Mesenchymal stem cell (in vitro differentiated cells and primary cell): Measurements from ENCODE around the gene PTPN12.

ENCODE experiments used
- DNase-seq: peaks from one replicate; pipeline ENCODE4 v3.0.0-alpha.2; 2013
- H2AFZ ChIP-seq: one replicate; pipeline ENCODE4 v1.6.1; 2013; ENCODE audit warnings: low read depth, mild to moderate bottlenecking, control low read depth, inconsistent platforms, low read length, moderate library complexity
- H2AK5ac ChIP-seq: 2 replicates; pipeline ENCODE4 v1.6.1; 2013; ENCODE audit warnings: low read length, moderate library complexity, mild to moderate bottlenecking, inconsistent platforms; ENCODE audit not compliant: severe bottlenecking
- H2BK120ac ChIP-seq: one replicate; pipeline ENCODE4 v1.6.1; 2013; ENCODE audit warnings: low read depth, mild to moderate bottlenecking, inconsistent platforms, low read length, moderate library complexity
- H2BK12ac ChIP-seq, 2 experiments: one replicate each; pipeline ENCODE4 v1.6.1; 2013; ENCODE audit warnings: inconsistent platforms in 2 of 2, low read length in 2 of 2, mild to moderate bottlenecking in 2 of 2, moderate library complexity in 2 of 2, control low read depth in 1 of 2
- H2BK15ac ChIP-seq: one replicate; pipeline ENCODE4 v1.6.1; 2013; ENCODE audit warnings: mild to moderate bottlenecking, low read depth, inconsistent platforms; ENCODE audit not compliant: poor library complexity, severe bottlenecking
- H2BK5ac ChIP-seq: 2 replicates; pipeline ENCODE4 v1.6.1; 2013; ENCODE audit warnings: low read depth, mild to moderate bottlenecking, low read length, control low read depth, inconsistent platforms; ENCODE audit not compliant: poor library complexity, severe bottlenecking
- H3K14ac ChIP-seq, 2 experiments: one replicate each; pipeline ENCODE4 v1.6.1; 2013; ENCODE audit warnings: inconsistent platforms in 2 of 2, low read length in 2 of 2, control low read depth in 1 of 2, mild to moderate bottlenecking in 1 of 2, moderate library complexity in 1 of 2
- H3K18ac ChIP-seq, 2 experiments: one replicate each; pipeline ENCODE4 v1.6.1; 2013; ENCODE audit warnings: inconsistent platforms in 2 of 2, low read length in 2 of 2, control low read depth in 1 of 2, low read depth in 1 of 2, mild to moderate bottlenecking in 1 of 2
- H3K23ac ChIP-seq, 2 experiments: one replicate each; pipeline ENCODE4 v1.6.1; 2013; ENCODE audit warnings: inconsistent platforms in 2 of 2, low read length in 2 of 2, mild to moderate bottlenecking in 2 of 2, moderate library complexity in 2 of 2, control low read depth in 1 of 2
- H3K27ac ChIP-seq: 2 replicates; pipeline ENCODE4 v1.5.1; 2013; ENCODE audit warnings: mild to moderate bottlenecking, moderate library complexity, low read length, control low read depth, inconsistent platforms; ENCODE audit not compliant: poor library complexity, severe bottlenecking
- H3K27me3 ChIP-seq, 2 experiments: 2 replicates each; pipeline versions ENCODE4 v1.6.1 to v1.7.0; 2013; ENCODE audit warnings: low read length in 2 of 2, mild to moderate bottlenecking in 2 of 2, moderate library complexity in 2 of 2, control low read depth in 1 of 2, inconsistent platforms in 1 of 2; ENCODE audit not compliant: control insufficient read depth in 1 of 2, insufficient read depth in 1 of 2
- H3K36me3 ChIP-seq, 2 experiments: 2 replicates each; pipeline versions ENCODE4 v1.6.1 to v1.7.0; 2013; ENCODE audit warnings: low read length in 2 of 2, control low read depth in 1 of 2, inconsistent platforms in 1 of 2, low read depth in 1 of 2, mild to moderate bottlenecking in 1 of 2; ENCODE audit not compliant: insufficient read depth in 2 of 2, control insufficient read depth in 1 of 2
- H3K4ac ChIP-seq, 2 experiments: one replicate each; pipeline ENCODE4 v1.6.1; 2013; ENCODE audit warnings: inconsistent platforms in 2 of 2, low read length in 2 of 2, mild to moderate bottlenecking in 2 of 2, moderate library complexity in 2 of 2, control low read depth in 1 of 2, low read depth in 1 of 2
- H3K4me1 ChIP-seq: 2 replicates; pipeline ENCODE4 v1.6.1; 2013; ENCODE audit warnings: low read depth, low read length, control low read depth; ENCODE audit not compliant: control insufficient read depth, insufficient read depth
- H3K4me2 ChIP-seq: 2 replicates; pipeline ENCODE4 v1.6.1; 2013; ENCODE audit warnings: low read length, mild to moderate bottlenecking, inconsistent platforms; ENCODE audit not compliant: poor library complexity, severe bottlenecking
- H3K4me3 ChIP-seq, 2 experiments: 2 replicates each; pipeline versions ENCODE4 v1.5.1 to v1.7.0; 2013; ENCODE audit warnings: low read length in 2 of 2, mild to moderate bottlenecking in 2 of 2, control low read depth in 1 of 2, low read depth in 1 of 2; ENCODE audit not compliant: insufficient read depth in 1 of 2
- H3K79me1 ChIP-seq: replicated peaks from 2 replicates; pipeline ENCODE4 v1.6.1; 2013; ENCODE audit warnings: mild to moderate bottlenecking, control low read depth, low read length, inconsistent platforms; ENCODE audit not compliant: poor library complexity, severe bottlenecking
- H3K9ac ChIP-seq: 2 replicates; pipeline ENCODE4 v1.7.0; 2013; ENCODE audit warnings: mild to moderate bottlenecking, low read length, moderate library complexity
- H3K9me3 ChIP-seq: 2 replicates; pipeline ENCODE4 v1.7.0; 2013; ENCODE audit warnings: mild to moderate bottlenecking, low read length; ENCODE audit not compliant: control insufficient read depth
- H4K8ac ChIP-seq: one replicate; pipeline ENCODE4 v1.6.1; 2013; ENCODE audit warnings: inconsistent platforms, mild to moderate bottlenecking, low read length, moderate library complexity
- H4K91ac ChIP-seq: one replicate; pipeline ENCODE4 v1.6.1; 2013; ENCODE audit warnings: mild to moderate bottlenecking, low read length, inconsistent platforms
- WGBS: methylation state at CpG from one replicate; pipeline ENCODE4 v1.1.7; 2013; ENCODE audit warnings: mixed read lengths; 5-methylcytosine and 5-hydroxymethylcytosine counted together

The PTPN12 gene

DNA sequence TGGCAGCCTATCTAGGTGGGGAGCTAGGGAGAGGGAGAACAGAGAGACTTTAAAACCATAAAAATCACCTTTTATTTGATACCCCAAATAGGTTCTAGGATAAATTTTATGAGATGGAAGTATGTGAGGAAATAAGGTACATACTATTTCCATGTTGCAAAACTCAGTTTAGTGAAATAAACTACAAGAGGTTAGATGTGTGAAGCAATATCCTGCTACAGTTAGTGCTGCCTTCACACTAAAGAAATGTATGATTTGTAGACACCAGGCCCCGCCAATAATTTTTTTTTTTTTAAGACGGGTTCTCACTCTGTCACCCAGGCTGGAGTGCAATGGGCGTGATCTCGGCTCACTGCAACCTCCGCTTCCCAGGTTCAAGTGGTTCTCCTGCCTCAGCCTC lies 124.7 kb downstream of the PTPN12 start:
- Histone ChIP-seq H3K79me1 (peaks cover 5% of the 10 kb centered on the region), H3K9me3 (no peaks in the 10 kb centered on the region), H3K23ac (no peak overlapping the region), H4K91ac (no peak overlapping the region), H2AK5ac (no peak overlapping the region), H3K14ac (no peak overlapping the region), H3K27ac (no peak overlapping the region), H2BK5ac (no peak overlapping the region), H3K27me3 (no peaks in the 10 kb centered on the region), H2BK120ac (no peak overlapping the region), H3K4me3 (no peak overlapping the region), H3K18ac (no peak overlapping the region), H2BK15ac (no peak overlapping the region), H3K4me2 (no peak overlapping the region), H3K36me3 (peaks cover 35 to 51% of the 10 kb centered on the region in 2 experiments), H3K4ac (no peak overlapping the region), H2AFZ (no peak overlapping the region), H2BK12ac (no peak overlapping the region), H3K4me1 (peaks cover 3% of the 10 kb centered on the region), H4K8ac (no peak overlapping the region), H3K9ac (no peak overlapping the region)
- WGBS = 100% methylated on average over 5 of the region's 5 CpGs
- DNase-seq = no peak

DNA sequence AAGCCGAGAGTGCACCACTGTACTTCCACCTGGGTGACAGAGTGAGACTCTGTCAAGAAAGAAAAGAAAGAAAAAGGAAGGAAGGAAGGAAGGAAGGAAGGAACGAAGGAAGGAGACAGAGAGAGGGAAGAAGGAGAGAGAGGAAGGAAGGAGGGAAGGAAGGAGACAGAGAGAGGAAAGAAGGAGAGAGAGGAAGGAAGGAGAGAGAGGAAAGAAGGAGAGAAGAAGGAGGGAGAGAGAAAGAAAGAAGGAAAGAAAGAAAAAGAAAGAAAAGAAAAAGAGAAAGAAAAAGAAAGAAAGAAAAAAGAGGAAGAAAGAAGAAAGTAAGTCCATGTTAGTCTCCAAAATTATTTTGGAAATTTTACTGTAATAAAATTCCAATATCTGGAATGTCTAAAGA lies 125.8 kb downstream of the PTPN12 start:
- Histone ChIP-seq H2BK120ac (no peak overlapping the region), H2AFZ (no peak overlapping the region)
- 96% methylated on average over 2 of the region's 2 CpGs for WGBS

DNA sequence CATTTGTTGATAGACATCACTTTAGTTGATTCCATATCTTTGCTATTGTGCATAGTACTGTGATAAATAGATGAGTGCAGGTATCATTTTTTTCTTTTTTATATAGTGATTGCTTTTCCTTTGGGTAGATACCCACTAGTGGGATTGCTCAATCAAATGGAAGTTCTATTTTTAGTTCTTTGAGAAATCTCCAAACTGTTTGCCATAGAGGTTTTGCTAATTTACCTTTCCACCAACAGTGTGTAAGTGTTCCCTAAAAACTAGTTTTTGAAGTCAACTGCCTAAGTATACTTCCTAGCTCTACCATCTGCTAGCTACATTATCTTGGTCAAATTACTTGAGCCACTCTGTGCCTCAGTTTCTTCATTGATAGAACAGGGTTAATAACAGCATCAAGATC lies 127.6 kb downstream of the PTPN12 start:
- Histone ChIP-seq H3K4me2 (no peak overlapping the region), H3K36me3 (peaks cover 22 to 35% of the 10 kb centered on the region in 2 experiments), H3K27me3 (no peaks in the 10 kb centered on the region), H2BK5ac (no peak overlapping the region), H3K9ac (peak overlapping the region; percentile 54), H4K91ac (no peak overlapping the region), H2AFZ (no peak overlapping the region), H3K18ac (no peak overlapping the region), H2BK120ac (no peak overlapping the region), H4K8ac (no peak overlapping the region), H2BK12ac (no peak overlapping the region), H3K9me3 (no peaks in the 10 kb centered on the region), H3K4me3 (no peak overlapping the region), H3K14ac (no peak overlapping the region), H3K27ac (no peak overlapping the region), H3K4ac (no peak overlapping the region), H3K4me1 (peaks cover 3% of the 10 kb centered on the region), H3K23ac (no peak overlapping the region), H3K79me1 (peaks cover 9% of the 10 kb centered on the region), H2BK15ac (no peak overlapping the region), H2AK5ac (no peak overlapping the region)
- DNase-seq = no peak

More for the DNA sequence above, 125.8 kb downstream of the PTPN12 start:
- Histone ChIP-seq H3K4me1 (peaks cover 3% of the 10 kb centered on the region), H3K14ac (no peak overlapping the region), H3K27me3 (no peaks in the 10 kb centered on the region), H4K91ac (no peak overlapping the region), H3K27ac (no peak overlapping the region), H3K4me3 (no peak overlapping the region), H2AK5ac (no peak overlapping the region), H2BK12ac (no peak overlapping the region), H2BK5ac (no peak overlapping the region), H4K8ac (no peak overlapping the region), H2BK15ac (no peak overlapping the region), H3K23ac (no peak overlapping the region), H3K9me3 (no peaks in the 10 kb centered on the region), H3K36me3 (peaks cover 29 to 41% of the 10 kb centered on the region in 2 experiments), H3K9ac (no peak overlapping the region), H3K4ac (no peak overlapping the region), H3K18ac (no peak overlapping the region), H3K79me1 (peaks cover 5% of the 10 kb centered on the region), H3K4me2 (no peak overlapping the region)
- DNase-seq = no peak

DNA sequence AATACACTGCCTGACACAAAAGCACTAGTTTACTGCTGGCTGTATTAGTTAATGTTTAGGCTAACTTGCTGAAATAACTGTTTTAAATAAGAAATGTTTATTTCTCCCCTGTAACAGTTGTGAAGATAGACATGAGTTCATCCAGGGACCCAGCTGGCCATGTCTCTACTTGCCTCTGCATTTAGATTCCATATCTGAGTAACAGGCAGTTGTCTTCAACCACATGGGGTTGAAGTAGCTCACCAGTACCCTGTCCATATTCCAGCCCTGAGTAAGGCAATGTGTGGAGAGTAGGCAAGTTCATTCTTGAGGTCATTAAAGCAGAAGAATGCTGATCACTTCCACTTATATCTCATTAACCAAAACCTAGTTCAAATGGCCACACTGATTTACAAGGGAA lies 128.1 kb downstream of the PTPN12 start:
- peaks cover 22 to 35% of the 10 kb centered on the region in 2 experiments for H3K36me3 ChIP-seq

More for the DNA sequence above, 128.1 kb downstream of the PTPN12 start:
- H3K4me1 ChIP-seq = peaks cover 3% of the 10 kb centered on the region
- H4K91ac ChIP-seq = no peak overlapping the region
- no peak overlapping the region for H3K18ac ChIP-seq
- H2BK15ac ChIP-seq = no peak overlapping the region
- no peak overlapping the region for H3K4me3 ChIP-seq
- no peak overlapping the region for H2AK5ac ChIP-seq
- H3K27me3 ChIP-seq = no peaks in the 10 kb centered on the region
- peak overlapping the region; percentile 54 for H3K9ac ChIP-seq
- no peak overlapping the region for H2AFZ ChIP-seq
- peak overlapping the region; percentile 28 for H3K27ac ChIP-seq
- H2BK120ac ChIP-seq = no peak overlapping the region
- no peak overlapping the region for H3K14ac ChIP-seq
- H3K4ac ChIP-seq = no peak overlapping the region
- no peak overlapping the region for H3K23ac ChIP-seq
- no peaks in the 10 kb centered on the region for H3K9me3 ChIP-seq
- no peak overlapping the region for H4K8ac ChIP-seq
- H2BK12ac ChIP-seq = no peak overlapping the region
- H3K79me1 ChIP-seq = peaks cover 9% of the 10 kb centered on the region
- DNase-seq = peak; percentile 38
- H3K4me2 ChIP-seq = no peak overlapping the region
- no peak overlapping the region for H2BK5ac ChIP-seq
